Activated T-helper 17 cell treated with anti-CD3 and anti-CD28 coated beads, Interleukin-2, amount 50 U/mL, for 72 hours (primary cell): ENCODE results near the gene EXOSC1. TPM values are rescaled to one million over a fixed set of nuclear protein-coding genes. Genes with fewer than 3 reads are reported as not detected.

Experiments used
- total RNA-seq, 2 donors: library from RNA; stranded (reverse); gene quantifications; one replicate each; pipeline ENCODE4 v1.2.3, GENCODE V29; 2022

The EXOSC1 gene
- total RNA-seq, 2 donors from 2014 or later, result 49.7 to 54.2 TPM

Other genes with a start within 250 kb of the EXOSC1 start
- 10 to 100 TPM; 44.6 to 46.4 TPM for gene ARHGAP19, start 153.4 kb downstream of the EXOSC1 start, total RNA-seq
- 1 to 10 TPM; 1.5 to 3.7 TPM for gene FRAT1, start 126.7 kb downstream of the EXOSC1 start, total RNA-seq
- gene FRAT2, start 111.3 kb downstream of the EXOSC1 start, total RNA-seq, result 1 to 10 TPM; 4.7 to 9.7 TPM
- gene RRP12, start 44.7 kb downstream of the EXOSC1 start, total RNA-seq, result 10 to 100 TPM; 29.6 to 61.9 TPM
- 1,000 to 10,000 TPM; 1,094 to 1,221 TPM for gene PGAM1, start 19.8 kb downstream of the EXOSC1 start, total RNA-seq
- gene ZDHHC16, start 169 bp upstream of the EXOSC1 start, total RNA-seq, result 10 to 100 TPM; 49.2 to 65.8 TPM
- gene MMS19, start 52.4 kb upstream of the EXOSC1 start, total RNA-seq, result 10 to 100 TPM; 89.3 to 90.5 TPM
- gene UBTD1, start 52.9 kb upstream of the EXOSC1 start, total RNA-seq, result 1 to 10 TPM; 1.7 to 2.1 TPM
- not detected for gene ANKRD2, start 126.8 kb upstream of the EXOSC1 start, total RNA-seq
- gene HOGA1, start 138.4 kb upstream of the EXOSC1 start, total RNA-seq, result not detected
- not detected for gene C10orf62, start 143.7 kb upstream of the EXOSC1 start, total RNA-seq
- gene MORN4, start 187.5 kb upstream of the EXOSC1 start, total RNA-seq, result 1 to 10 TPM in 1 of 2 donors, under 1 TPM in 1; 0.79 to 2.4 TPM
- 10 to 100 TPM in 1 of 2 donors, 1 to 10 TPM in 1; 6.6 to 12.4 TPM for gene PI4K2A, start 194.7 kb upstream of the EXOSC1 start, total RNA-seq
- 1 to 10 TPM; 1.5 to 1.9 TPM for gene AVPI1, start 241.2 kb upstream of the EXOSC1 start, total RNA-seq